Measurements from ENCODE around the gene PTCH2. TPM values are rescaled to one million over a fixed set of nuclear protein-coding genes. Genes with fewer than 3 reads are reported as not detected.
A peak's percentile ranks its signal among the peaks of the same experiment; 100 is the strongest.

PTCH2 gene
- total RNA-seq, 1 experiment from 2014 or later = 0.79 TPM

DNA sequence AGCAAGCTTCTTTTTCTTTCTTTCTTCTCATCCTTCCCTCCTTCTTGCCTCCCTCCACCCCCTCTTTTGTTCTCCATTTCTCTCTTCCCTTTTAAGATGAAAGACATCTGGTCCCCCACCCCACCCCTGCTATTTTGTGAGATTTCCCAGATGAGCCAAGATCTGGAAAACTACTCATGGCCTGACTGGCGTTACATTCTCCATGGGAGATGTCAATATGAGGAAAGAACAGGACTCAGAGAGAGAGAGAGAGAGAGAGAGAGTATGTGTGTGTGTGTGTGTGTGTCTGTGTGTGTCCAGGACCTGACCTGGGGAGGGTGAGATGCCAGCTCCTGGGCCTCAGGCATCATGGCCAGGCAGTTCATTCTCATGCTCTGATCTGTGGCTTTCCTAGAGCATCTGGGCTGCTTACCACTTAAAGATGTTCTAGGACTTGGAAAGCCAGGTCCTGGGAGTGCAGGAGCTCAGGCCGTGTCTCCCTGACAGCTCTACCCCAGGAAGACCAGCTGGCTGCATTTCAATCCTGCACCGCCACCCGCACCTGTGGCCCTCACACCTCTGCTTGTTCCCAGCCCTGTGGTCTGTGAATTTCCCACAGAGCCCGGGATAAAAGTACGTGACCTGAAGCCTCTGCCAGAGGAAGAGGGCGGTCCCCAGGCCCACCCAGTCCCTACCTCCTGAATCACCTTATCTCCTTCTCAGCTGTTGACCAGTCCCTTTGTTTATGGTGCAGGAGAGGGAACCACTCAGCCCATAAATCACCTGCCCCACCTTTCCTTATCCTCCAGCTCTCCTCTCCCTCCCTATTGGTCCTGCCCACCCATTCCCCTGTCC is 51.9 kb downstream of the PTCH2 start:
- Mint-ChIP-seq H3K4me1 (peaks cover 19 to 24% of the 10 kb centered on the region in 2 experiments), H3K27me3 (ENCODE audit: low read depth) (peaks cover 3% of the 10 kb centered on the region), H3K27ac (no peak overlapping the region; a peak in 1 of 7 replicates), H3K9me3 (no peaks in the 10 kb centered on the region; a peak in 1 of 5 replicates), H3K36me3 (ENCODE audit: insufficient read depth in 1 of 3, low read depth in 3 of 3) (no peaks in the 10 kb centered on the region; a peak in 1 of 7 replicates), H3K4me3 (no peak overlapping the region)
- peak; percentile 31 for DNase-seq
- no peaks in the 10 kb centered on the region for H4K20me1 ChIP-seq (ENCODE audit: control insufficient read depth, insufficient read depth, insufficient read length)
- no peaks in the 10 kb centered on the region for H3K4me1 ChIP-seq (ENCODE audit: insufficient read depth, low read length)
- H3K4ac ChIP-seq (ENCODE audit: low read depth, low read length) = no peak overlapping the region
- no CpG with 5 or more reads among the region's 7 CpGs for WGBS (ENCODE audit: extremely low coverage, insufficient read length, low lambda C conversion rate)
- H3K23me2 ChIP-seq (ENCODE audit: insufficient read length, low read depth, low read length, poor library complexity, severe bottlenecking) = peaks cover 3% of the 10 kb centered on the region
- TF ChIP-seq, protein P1, sequence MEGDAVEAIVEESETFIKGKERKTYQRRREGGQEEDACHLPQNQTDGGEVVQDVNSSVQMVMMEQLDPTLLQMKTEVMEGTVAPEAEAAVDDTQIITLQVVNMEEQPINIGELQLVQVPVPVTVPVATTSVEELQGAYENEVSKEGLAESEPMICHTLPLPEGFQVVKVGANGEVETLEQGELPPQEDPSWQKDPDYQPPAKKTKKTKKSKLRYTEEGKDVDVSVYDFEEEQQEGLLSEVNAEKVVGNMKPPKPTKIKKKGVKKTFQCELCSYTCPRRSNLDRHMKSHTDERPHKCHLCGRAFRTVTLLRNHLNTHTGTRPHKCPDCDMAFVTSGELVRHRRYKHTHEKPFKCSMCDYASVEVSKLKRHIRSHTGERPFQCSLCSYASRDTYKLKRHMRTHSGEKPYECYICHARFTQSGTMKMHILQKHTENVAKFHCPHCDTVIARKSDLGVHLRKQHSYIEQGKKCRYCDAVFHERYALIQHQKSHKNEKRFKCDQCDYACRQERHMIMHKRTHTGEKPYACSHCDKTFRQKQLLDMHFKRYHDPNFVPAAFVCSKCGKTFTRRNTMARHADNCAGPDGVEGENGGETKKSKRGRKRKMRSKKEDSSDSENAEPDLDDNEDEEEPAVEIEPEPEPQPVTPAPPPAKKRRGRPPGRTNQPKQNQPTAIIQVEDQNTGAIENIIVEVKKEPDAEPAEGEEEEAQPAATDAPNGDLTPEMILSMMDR (conservative IDR thresholded peaks at IDR 0.05) = no peak
- H3K4me2 ChIP-seq (ENCODE audit: insufficient read depth, insufficient read length, low read length) = no peak overlapping the region
- H2BK15ac ChIP-seq (ENCODE audit: low read depth, low read length) = no peak overlapping the region
- no peak overlapping the region for H2AFZ ChIP-seq (ENCODE audit: low read length)
- H3K79me2 ChIP-seq (ENCODE audit: insufficient read depth, low read length) = no peaks in the 10 kb centered on the region
- H4K8ac ChIP-seq (replicated peaks; ENCODE audit: insufficient read length, low read depth, low read length) = no peak overlapping the region
- no peak overlapping the region for H3T11ph ChIP-seq (ENCODE audit: low read length)
- H3K14ac ChIP-seq (ENCODE audit: insufficient read depth, low read length) = no peak overlapping the region
- no peaks in the 10 kb centered on the region for H3K79me1 ChIP-seq (ENCODE audit: insufficient read depth, low read depth, low read length, poor library complexity, severe bottlenecking)
- no peak overlapping the region for H2BK12ac ChIP-seq (ENCODE audit: insufficient read length, low read depth, low read length)
- no peak overlapping the region for H2AK5ac ChIP-seq (ENCODE audit: insufficient read length, low read length)
- no peak overlapping the region for H3K9ac ChIP-seq (ENCODE audit: extremely low read depth, insufficient read length, low read length)
- no peak overlapping the region for H2BK20ac ChIP-seq (ENCODE audit: low read depth, low read length, poor library complexity, severe bottlenecking)
- H2BK120ac ChIP-seq (ENCODE audit: low read depth, low read length, poor library complexity, severe bottlenecking) = no peak overlapping the region
- no peak overlapping the region for H3K27ac ChIP-seq (ENCODE audit: insufficient read length, low read depth, low read length)
- H4K91ac ChIP-seq (ENCODE audit: insufficient read length, low read depth, low read length) = no peak overlapping the region
- H4K5ac ChIP-seq (ENCODE audit: insufficient read length, low read depth, low read length) = no peak overlapping the region
- H3K23ac ChIP-seq (ENCODE audit: insufficient read length, low read depth, low read length) = no peak overlapping the region
- H3K9me3 ChIP-seq (ENCODE audit: control insufficient read depth, low read depth, low read length) = no peaks in the 10 kb centered on the region
- H3K18ac ChIP-seq (ENCODE audit: insufficient read length, low read depth, low read length) = no peak overlapping the region
- H3K27me3 ChIP-seq (ENCODE audit: insufficient read depth, low read length) = no peaks in the 10 kb centered on the region
- H2BK5ac ChIP-seq (ENCODE audit: insufficient read length, low read length) = no peak overlapping the region
- no peak overlapping the region for H3K56ac ChIP-seq (ENCODE audit: insufficient read length, low read depth, low read length)
